ENCODE data around the gene TTC39A.
"Not testable (repeated sequence)": the region's sequence is repeated elsewhere in the genome, so short reads cannot be mapped to it uniquely, and the experiment has no call there.

The TTC39A gene

GRCh38 chr1:51336004-51336403 is 5.6 kb upstream of the TTC39A start:
- DNase-seq = no peak

DNA sequence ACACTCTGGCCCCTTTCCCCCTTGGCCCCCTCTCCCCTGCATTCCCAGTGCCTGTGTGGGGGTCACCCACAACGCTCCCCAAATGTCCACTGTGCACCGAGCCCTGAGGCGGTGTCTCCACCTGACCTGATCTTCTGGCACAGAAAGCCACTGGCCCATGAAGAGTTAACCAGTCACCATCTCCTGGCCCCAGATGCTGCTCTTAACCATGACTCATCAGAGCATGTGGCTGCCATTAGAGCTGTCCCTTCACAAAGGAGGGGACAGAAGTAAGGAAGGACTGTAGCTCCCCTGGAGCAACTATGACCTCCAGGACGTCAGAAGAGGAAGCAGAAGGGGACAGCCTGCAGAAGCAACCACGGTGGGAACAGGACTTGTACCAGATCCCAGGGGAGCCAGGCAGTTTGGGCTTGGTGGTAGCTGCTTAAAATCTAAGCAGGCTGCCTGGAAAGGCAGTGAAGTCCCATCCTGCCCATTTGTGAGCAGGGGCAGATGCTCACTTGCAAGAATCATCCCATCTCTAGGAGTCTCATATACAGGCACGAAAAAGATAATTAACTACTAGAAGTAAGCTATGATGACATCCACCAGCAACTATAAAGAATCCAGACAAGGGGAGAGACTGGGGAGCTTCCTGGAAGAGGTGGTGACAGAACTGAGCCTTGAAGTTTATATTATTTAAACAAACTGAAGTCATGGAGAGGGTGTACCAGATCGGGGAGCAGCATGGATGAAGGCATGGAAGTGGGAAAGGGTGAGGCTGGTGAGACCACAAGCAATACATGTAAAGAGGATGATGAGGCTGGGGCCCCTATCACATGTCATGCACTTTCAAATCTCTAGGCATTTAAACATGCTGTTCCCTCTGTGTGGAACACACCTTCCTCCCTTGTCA is 1.1 kb upstream of the TTC39A start:
- peak; percentile 8 for DNase-seq

DNA sequence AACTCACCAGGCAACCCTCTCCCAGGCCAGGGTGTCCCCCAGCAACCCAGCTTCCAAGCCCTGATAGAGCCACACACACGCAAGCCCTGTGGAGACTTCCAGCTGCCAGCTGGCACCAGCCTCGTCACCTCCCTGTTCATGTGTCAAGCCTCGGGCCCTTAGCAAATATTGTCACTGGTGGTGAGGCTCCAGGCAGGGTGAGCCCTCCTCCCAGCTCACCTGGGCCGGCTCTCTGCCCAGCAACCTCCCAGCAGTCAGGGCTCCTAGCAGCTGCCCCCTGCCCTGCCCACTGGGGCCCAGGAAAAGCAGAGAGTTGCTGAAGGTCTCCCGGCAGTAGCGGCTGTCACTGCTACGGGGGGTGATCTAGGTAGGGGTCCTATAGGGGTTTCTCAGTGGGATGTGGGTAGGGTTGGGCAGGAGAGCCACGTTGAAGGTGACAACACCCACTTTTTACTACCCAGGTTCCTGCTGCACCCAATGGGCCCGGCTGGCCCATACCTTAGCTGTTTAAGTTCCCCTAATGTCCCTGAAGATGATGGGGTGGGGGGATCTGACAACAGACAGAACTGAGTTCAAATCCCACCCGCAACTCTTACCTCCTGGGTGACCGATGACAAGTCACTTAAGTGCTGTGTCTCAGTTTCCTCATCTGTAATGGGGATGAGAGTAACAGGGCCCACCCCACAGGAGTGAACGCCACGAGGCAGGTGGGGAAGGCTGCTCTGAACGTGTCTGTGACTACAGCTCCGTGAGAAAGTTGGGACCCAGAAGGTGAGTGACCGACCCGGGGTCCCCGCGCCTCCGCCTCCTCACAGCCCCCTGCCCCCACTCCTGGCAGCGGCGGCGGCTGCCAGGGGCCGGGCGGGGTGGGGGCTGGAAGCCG is 678 bp downstream of the TTC39A start:
- no peak for DNase-seq

- no peak for DNase-seq
These were observed 1.4 kb downstream of the TTC39A start for GRCh38 chr1:51328926-51329325.

DNA sequence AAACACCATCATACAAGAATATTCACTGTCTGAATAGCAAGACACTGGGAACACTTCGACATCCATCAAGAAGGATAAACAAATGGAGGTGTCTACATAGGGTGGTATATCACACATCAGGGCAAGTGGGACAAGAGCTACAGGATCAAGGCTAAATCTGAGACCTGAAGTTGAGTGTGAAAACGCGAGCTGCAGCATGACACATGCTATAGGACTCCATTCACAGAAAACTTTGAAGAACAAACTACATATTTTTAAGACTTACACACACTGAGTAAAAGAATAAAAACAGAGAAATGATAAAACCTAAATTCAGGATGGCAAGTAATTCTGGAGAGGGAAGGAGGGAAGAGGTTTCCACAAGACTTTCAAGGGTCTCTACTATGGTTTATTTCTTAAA is 2.1 kb downstream of the TTC39A start:
- no peak for DNase-seq

- DNase-seq = no peak
These were observed 3.0 kb downstream of the TTC39A start for GRCh38 chr1:51327386-51327785.

DNA sequence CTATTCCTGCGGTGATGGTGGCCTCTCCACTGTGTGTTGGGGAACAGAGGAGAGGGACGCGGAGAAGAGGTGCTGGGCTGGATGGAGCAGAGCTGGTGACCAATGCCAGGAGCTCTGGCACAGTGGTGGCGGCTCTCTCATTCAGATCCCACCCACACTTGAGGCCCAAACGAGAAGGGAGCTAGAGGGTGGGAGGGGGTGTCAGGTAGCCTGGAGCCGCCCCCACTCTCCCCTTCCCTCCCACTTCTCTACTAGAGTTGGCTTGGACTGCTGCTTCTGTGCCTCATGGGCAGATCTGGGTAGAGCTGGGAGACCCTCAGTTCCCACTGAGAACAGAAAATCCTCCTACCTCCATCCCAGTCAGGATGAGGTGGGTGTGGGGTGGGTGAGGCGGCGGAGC is 3.5 kb downstream of the TTC39A start:
- DNase-seq = no peak

- no peak for DNase-seq
These were observed 4.2 kb downstream of the TTC39A start for GRCh38 chr1:51325878-51326755.

GRCh38 chr1:51325391-51325790 is 5.0 kb downstream of the TTC39A start:
- no peak for DNase-seq

GRCh38 chr1:51325011-51325385 is 5.4 kb downstream of the TTC39A start:
- not testable (repeated sequence) for DNase-seq

DNA sequence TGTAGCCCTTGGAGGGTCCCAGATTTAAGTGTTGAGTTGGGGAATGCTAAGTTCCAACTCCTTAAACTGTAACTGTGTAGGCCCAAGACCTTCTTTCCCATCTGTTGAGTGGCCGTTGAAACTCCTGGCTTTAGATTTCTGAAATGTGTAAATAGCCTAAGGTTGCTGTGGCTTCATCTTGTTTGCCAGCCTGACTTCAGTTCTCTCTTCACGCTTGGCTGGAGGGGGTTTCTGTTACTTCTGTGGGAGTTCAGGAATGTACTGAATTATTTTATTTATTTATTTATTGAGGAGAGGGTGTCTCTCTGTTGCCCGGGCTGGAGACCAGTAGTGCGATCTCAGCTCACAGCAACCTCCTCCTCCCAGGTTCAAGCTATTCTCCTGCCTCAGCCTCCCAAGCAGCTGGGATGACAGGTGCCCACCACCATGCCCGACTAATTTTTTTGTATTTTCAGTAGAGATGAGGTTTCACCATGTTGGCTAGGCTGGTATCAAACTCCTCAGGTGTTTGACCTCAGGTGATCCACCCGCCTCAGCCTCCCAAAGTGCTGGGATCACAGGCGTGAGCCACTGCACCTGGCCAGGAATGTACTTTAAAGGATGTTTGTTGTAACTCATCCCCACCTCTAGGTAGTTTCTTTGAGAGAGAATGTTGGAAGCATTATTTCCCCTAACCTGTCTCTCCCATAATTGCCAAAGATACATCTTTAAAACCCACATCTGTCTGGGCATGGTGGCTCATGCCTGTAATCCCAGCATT is 5.9 kb downstream of the TTC39A start:
- no peak for DNase-seq

DNA sequence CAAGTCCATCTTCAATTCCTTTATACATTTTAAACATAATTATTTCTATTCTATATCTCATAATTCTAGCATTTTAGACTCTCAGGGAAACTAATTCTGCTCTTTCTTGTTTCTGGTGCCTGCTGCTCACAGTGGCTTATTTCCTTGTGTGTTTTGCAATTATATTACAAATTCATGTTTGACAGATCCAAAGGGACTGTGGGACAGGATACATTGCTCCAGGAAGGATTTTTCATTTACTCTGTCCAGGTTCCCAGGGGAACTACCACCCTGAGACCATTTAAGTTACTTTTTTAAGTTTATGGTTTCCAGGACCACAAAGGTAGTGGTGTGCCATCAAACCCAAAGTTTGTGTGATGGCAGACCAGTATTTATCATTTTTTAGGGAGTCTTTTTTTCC is 6.6 kb downstream of the TTC39A start:
- no peak for DNase-seq

- DNase-seq = no peak
These were observed 7.8 kb downstream of the TTC39A start for GRCh38 chr1:51322417-51323101.

GRCh38 chr1:51321924-51322280 is 8.5 kb downstream of the TTC39A start:
- no peak for DNase-seq

DNA sequence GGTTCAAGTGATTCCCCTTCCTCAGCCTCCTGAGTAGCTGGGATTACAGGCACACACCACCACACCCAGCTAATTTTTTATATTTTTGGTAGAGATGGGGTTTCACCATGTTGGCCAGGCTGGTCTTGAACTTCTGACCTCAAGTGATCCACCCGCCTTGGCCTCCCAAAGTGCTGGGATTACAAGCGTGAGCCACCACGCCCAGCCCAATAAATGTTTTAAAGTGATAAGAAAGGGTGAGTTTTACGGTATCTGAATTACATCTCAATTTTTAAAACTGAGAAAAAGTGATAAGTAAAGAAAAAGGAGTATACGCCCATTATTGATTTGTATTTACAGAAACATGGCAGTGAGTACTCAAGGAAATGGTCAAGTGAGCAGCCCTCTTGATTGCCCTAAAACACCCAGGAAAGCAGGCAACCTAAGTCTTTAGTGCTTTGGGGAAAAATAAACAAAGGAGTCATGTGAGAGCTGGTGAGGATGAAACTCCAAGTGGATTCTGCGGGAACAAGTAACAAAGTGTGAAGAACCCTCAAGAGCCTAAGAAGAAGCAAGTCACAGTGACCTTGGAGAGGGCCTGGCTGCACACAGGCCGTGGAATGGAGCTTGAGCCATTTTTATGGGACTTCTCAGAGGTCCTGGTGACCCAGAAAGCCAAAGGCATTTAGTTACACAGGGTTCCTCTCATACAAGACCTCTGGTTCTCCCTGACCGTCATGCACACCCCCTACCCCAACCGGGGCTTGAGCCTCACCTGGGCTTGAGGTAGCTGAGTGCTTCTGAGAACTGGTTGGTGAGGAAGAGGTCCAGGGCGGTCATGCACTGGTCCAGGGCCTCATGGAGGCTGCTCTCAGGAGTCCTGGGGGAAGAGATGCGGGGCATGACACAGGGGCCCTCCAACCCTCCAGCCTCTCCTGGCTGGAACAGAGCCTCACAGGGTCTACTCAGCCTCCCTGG is 9.1 kb downstream of the TTC39A start:
- no peak for DNase-seq

GRCh38 chr1:51317798-51318197 is 12.6 kb downstream of the TTC39A start:
- no peak for DNase-seq

- DNase-seq = no peak
These were observed 13.6 kb downstream of the TTC39A start for GRCh38 chr1:51316846-51317120.

GRCh38 chr1:51316113-51316845 is 14.1 kb downstream of the TTC39A start:
- no peak for DNase-seq

GRCh38 chr1:51314974-51315373 is 15.4 kb downstream of the TTC39A start:
- no peak for DNase-seq

All from activated CD4-positive, CD25-positive, alpha-beta regulatory T cell treated with anti-CD3 and anti-CD28 coated beads, Interleukin-2, amount 50 U/mL, for 72 hours (primary cell).